ENCODE data around the gene CYTIP.
"Not testable (repeated sequence)": the region's sequence is repeated elsewhere in the genome, so short reads cannot be mapped to it uniquely, and the experiment has no call there.

Gene CYTIP

DNA sequence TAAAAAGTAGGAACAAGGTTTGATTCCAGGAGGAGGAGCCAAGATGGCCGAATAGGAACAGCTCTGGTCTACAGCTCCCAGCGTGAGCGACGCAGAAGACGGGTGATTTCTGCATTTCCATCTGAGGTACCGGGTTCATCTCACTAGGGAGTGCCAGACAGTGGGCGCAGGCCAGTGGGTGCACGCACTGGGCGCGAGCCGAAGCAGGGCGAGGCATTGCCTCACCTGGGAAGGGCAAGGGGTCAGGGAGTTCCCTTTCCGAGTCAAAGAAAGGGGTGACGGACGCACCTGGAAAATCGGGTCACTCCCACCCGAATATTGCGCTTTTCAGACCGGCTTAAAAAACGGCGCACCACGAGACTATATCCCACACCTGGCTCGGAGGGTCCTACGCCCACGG is 75.4 kb downstream of the CYTIP start:
- DNase-seq (ENCODE audit: low read depth in 2 of 2): not testable (repeated sequence)

DNA sequence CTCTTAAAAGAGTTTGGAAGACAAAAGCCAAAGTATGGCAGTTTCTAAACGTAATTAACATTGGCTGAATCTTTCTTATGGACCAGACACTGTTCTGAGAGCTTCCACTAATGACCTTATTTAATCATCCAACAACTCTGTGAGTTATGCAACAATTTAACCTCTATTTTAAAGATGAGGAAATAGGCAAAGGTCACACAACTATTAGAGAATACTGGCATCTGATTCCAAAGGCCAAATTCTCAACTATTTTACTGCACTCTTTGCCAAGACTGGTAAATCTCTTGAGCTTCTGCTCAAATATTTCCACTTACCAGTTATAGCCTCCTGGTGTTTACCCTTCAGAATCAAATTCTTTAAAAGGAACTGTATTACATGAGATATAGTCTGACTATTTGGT is 76.2 kb downstream of the CYTIP start:
- DNase-seq (ENCODE audit: low read depth in 2 of 2): no peak

All from stimulated activated CD8-positive, alpha-beta memory T cell treated with anti-CD3 and anti-CD28 coated beads, Interleukin-7, amount 100 ng/mL, for 1 hour (primary cell).